IPS-NIHi7 (cell line): ENCODE results near the gene TMEM53.
"Not testable (repeated sequence)": the region's sequence is repeated elsewhere in the genome, so short reads cannot be mapped to it uniquely, and the experiment has no call there.

Source experiments
- DNase-seq: peaks from one replicate; pipeline ENCODE4 v3.0.0; 2012; ENCODE audit warnings: mixed read lengths; ENCODE audit errors: extremely low spot score

Gene TMEM53

DNA sequence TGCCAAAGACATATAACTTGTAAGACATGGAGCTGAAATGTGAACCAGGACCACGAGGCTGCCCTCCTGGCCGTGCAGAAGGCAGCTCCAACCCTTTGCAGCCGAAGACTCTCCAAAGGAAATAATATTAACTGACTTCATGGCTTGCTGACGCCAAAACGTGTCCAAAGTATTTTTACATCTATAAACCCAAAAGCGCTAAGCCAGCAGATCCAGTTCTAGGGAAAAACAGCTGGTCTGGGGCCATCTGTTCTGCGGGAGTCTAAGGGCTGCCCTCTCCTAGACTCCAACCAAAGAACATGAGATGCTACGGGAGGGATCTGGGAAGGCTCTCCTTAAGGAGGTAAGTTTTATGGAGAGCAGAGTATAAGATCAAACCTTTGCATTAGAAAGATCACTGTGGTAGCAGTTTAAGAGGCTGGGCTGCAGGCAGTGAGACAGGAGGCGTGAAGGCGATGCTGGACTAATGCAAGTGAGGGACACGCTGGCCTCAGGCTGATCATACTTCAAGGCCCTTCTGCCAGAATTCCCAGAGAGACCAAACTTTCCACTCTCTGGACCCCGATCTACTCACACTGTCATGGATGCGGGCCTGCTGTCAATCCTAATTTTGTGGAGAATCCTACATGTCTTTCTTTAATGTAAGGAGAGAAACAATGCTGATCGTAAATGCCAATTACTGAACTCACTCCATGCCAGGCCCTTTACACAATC lies 1.2 kb downstream of the TMEM53 start:
- no peak for DNase-seq

DNA sequence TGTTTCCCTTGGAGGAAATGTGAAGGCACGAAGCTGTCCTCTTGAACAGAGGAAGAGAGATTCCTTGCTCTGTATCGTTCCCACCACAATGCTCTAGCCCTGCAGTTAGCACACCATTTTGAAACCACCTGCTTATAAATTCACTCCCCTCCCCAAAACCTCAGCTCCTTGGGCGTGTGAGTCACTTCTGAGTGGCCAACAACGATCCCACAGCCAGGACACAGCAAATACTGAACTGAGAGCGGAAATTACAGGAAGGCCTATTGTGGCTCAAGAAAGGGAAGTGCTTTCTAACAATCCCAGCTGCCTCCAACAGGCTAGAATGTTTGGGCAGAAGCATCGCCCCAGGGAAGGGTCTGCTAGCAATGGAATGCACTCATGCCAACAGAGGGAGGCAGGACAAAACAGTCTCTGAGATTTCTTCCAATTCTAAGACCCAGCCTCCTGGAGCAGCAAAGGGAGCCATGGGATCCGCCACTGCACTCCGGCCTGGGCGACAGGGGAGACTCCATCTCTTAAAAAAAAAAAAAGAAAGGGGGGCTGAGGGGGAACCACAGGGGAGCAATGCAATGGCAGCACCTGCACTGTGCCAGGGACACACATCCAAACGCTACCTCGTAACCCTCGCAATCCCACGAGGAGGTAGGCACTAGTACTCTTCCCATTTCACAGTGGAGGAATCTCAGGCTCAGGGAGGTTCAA lies 1.9 kb downstream of the TMEM53 start:
- no peak for DNase-seq

DNA sequence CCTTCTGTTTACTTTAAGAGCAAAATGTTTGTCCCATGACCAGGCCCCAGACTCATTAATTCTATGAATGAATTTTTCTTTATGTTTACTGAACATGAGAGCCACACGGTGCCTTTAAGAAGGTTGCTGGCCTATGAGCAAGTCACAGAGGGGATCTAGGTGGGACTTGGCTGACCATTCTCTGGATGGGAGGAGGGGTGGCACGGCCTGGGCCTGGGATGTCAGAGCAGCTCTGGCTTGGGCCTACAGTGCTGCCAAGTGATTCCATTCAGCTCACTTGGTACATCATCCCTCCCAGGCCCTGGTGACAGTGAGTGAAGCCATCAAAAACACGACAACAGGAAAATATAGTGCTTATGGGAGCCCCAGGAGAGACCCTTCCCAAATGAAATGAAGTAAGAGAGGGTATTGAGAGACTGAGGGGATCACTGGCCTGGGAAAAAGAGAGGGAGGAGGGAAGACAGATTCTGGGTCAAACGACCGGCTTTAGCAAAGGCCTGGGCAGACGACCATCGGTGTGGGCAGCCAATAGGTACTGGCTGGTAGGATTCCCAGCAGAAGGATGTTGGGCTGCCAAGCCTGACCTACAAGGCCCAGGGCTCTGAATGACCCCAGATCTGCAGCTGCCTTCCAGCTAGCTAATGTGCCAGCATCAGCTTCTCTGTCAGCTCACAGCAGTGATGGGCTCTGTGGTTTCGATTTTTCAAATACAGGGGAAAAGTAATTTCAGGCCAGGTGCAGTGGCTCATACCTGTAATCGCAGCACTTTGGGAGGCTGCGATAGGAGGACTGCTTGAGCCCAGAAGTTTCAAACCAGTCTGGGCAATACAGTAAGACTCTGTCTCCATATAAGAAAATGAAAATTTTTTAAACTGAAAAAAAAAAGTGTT lies 3.3 kb downstream of the TMEM53 start:
- no peak for DNase-seq

DNA sequence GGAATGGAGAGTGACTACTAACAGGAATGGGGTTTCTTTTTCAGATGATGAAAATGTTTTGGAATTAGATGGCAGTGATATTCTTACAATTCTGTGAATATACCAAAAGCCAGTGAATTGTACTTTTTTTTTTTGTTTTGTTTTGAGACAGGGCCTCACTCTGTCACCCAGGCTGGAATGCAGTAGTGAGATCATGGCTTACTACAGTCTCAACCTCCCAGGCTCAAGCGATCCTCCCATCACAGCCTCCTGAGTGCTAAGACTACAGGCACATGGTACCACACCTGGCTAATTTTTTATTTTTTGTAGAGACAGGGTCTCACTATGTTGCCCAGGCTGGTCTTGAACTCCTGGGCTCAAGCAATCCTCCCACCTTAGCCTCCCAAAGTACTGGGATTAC lies 7.6 kb downstream of the TMEM53 start:
- not testable (repeated sequence) for DNase-seq

DNA sequence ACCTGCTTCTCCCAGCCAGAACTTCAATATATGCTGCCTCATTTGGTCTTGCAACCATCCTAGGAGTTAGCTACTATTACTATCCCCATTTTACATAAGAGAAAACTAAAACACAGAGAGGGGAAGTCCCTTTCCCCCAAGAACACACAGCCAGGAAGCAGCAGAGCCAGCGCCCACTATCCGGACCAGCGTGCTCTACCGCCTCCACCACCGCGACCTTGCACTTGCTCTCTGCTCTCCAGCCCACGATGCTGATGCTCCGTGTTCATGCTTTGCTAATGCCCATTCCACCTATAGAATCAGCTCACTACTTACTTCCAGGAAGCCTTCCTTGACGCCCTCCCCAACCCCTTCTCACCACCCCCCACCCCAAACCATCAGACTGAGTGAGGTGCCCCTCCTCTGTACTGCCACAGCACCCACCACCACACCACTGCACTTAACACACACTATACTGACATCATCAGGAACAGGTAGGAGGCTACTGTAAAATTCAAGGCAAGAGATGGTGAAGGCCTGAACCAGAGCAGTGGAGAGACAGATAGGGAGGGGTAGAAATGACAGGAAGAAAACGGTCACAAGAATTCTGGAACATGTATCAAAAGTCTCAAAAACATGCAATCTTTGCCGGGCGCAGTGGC lies 9.4 kb downstream of the TMEM53 start:
- no peak for DNase-seq

DNA sequence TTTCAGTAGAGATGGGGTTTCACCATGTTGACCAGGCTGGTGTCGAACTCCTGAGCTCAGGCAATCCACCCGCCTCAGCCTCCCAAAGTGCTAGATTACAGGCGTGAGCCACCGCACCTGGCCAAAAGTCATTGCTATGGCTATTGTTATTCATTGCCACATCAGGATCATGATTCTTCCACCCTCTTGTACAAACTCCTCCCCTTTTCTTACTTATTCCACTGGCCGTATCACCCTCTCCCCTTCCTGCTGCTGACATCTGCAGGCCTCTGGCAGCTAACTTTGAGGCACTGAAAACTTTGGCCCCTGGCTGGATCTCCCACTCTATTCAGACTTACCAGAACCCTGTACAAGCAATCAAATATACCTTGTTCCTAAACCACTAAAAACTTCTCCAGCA lies 10.9 kb downstream of the TMEM53 start:
- DNase-seq = no peak

DNA sequence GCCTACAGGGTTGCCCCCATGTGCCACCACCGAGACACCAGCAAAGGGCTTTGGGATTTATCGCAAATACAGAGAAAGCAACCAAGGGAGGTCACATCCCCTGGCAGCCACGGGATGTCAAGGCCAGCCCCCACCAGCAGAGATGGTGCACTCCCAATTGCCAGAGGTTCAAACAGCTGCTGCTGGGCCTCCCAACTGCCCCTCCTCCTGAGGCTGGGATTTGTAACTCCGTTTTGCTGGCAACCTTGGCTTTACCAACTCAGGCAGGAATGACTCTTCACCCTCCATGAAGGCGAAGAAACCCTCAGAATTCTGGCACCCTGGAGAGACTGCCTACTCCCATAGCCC lies 11.6 kb downstream of the TMEM53 start:
- no peak for DNase-seq

DNA sequence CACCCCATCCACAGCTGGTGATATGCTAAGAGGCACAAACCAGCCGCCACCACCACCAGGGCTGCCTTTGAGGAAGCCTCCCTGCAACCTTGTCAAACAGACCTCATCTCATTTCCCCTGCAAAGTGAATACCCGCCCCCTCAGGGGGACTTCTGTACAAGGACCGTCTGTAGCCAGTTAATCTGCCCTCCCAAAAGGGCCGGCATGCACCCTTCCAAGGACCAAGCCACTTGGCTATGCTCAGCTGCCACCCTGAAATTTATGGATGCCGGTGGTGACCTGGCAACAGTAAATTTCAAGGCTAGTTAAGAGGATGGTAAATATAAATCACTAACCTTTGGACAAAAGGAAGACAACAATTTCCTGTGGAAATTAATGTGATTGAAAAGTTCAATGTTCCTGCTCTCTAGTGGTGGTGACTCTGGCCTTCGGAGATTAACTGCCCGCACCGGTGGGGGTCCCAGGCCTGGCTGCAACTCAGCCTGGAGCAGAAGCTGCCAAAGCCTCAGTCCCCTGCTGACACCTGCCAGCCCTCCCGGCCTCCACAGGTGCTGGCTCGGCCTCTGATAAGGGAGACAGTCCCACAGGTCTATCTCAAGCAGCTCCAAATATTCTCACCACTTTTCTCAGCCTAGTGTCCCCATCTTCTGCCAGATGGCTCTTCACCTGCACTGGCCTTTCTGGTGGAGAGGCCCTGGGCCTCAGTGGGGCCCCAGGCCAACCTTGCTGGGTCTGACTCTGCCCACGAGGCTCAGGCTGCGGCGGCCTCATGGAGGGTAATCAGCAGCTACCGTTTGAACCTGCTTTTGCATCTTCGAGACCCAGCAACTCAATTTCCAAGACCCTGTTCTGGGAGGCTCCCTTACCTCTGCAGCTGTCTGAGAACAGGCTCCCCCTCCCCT lies 12.2 kb downstream of the TMEM53 start:
- no peak for DNase-seq

DNA sequence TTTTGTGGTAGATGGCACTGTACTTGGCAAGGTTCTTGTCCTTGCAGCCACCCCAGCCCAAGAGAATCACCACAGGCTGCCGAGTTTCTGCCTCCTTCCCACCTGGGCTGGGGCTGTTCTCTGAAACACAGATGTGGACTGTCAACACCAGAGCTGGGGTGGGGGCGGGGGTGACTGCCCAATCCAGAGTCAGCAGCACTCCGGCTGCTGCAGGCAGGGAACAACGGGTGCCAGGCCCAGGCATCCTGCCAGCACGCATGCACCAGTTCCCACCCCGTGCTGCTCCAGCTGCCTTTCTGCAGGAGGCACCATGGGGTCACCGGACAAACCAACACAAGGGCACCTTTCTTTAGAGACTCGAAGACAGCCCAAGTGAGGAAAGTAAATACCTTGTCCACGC lies 14.1 kb downstream of the TMEM53 start:
- DNase-seq = no peak

DNA sequence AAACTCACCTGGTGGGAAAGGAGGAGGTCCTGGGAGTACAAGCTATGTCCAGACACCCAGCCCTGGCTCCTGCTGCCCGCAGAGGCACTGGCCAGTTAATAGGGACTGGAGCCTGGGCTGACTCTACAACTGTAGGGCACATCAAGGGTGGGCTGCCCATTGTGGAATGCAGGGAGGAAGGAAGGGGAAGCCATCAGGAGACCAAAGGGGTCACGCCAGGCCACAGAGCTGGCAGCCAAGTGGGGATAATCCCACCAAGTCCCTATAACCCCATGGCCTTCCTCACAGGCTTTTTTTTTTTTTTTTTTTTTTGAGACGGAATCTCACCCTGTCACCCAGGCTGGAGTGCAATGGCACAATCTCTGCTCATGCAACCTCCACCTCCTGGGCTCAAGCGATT lies 14.7 kb downstream of the TMEM53 start:
- no peak for DNase-seq

DNA sequence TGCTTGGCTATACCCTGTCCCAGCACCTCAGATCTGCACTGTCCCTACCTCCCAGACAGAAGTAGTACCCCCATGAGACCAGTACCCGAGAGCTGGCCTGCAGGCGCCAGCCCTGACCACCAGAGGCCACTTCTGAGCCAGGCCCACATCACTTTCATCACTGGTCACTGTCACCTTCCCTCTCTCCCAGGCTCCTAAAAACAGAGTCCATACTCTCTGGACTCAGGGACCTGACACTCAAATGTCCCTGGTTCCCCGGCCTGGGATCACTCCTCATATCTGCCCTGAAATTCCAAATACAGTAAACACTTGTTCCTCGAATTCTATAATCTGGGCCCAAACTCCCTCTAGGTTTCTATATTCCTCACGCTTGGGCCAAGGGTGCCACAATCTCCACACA lies 18.7 kb downstream of the TMEM53 start:
- DNase-seq = peak; percentile 66

DNA sequence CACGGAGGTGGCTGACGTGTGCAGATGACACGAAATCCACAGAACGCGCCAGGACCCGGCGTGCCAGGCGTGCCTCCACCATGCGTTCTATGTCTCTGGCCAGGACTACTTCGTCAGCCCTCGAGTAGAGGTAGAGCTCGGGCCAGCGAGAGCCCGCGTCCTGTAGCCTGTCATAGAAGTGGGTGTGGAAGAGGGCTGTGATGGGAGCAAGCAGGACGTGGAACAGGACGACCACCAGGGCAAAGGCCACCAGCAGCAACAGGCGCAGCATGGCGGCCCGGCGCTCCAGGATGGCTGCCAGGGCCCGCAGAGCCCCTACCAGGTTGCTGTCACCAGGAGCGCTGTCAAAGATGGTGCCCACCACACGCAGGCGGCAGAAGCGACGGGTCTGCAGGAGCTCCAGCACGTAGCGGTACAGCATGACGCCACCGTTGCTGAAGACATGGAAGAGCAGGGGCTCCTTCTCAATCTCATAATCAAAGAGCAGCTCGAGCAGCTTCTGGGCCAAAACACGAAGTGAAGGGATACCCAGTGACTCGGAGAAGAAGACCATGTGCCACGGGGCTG lies 19.6 kb downstream of the TMEM53 start:
- DNase-seq = no peak

DNA sequence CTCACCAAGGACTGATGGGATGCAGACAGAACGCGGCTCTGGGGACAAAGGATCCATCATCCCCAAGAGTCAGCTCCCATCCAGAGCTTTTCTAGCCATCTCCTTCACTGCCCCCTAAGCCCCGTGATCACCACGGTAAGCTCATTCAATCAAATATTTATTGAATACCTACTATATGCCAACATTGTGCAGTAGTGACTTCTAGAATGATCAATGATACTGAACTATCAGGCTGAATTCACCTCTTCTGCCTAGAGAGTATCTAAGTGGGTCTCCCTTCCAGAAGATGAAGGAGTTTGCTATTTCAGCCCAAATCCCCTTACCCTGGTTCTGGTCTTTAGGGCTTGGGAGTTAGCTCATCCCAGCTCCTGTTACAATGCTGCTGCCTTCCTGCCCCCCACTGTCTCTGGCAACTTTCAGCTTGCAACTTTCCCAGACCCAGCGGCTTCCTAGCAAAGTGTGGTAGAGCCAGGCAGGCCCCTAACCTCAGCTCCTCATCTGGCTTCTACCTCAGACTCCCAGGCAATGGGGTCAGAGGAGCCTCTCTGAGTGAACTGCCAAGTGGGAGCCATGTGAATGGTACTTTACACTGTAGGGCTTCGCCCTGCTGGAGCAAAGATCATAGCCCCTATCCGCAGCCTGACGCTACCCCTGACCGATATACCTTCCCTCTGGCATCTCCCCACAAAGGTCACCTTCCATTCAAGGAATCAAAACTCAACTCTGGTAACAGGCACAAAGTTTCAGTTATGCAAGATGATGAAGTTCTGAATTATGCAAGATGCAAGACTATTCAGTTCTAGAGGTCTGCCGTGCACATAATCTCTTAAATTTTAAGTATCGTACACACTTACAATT lies 20.9 kb downstream of the TMEM53 start:
- no peak for DNase-seq

DNA sequence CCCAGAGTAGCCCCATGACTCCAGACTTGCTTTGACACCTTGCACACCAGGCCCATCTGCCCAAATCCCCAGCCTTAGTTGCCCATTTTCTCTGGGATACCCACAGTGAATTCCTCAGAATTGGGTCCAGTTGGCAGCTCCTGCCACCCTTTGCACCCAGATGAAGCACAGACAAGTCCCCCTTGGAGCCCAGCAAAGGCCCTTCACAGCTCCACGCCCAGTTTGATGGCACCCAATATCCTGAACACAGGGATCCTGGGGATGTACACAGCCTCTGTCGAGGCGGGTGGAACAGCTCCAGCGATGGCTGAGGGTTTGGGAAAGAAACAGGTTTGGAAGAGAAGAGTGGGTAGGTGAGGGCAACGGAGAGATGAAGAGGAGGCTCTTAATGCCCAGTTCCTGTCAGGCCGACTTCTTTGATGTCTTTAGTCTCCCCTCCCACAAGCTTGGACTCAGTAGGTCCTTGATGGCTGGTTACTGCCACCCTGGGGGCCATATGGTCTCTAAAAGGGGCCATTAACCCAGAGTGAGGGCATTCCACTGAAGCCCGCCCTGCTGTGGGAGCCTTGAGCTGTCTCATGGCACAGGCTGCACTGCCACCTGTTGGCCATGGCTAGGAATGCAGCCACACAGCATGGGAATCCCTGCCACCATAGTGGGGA lies 21.7 kb downstream of the TMEM53 start:
- DNase-seq = peak; percentile 92

DNA sequence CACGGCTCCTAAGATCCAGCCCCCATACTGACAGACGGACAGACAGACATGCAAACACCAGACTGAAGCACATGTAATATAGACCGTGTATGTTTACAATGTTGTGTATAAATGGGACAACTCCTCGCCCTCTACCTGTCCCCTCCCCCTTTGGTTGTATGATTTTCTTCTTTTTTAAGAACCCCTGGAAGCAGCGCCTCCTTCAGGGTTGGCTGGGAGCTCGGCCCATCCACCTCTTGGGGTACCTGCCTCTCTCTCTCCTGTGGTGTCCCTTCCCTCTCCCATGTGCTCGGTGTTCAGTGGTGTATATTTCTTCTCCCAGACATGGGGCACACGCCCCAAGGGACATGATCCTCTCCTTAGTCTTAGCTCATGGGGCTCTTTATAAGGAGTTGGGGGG lies 23.2 kb downstream of the TMEM53 start:
- no peak for DNase-seq

DNA sequence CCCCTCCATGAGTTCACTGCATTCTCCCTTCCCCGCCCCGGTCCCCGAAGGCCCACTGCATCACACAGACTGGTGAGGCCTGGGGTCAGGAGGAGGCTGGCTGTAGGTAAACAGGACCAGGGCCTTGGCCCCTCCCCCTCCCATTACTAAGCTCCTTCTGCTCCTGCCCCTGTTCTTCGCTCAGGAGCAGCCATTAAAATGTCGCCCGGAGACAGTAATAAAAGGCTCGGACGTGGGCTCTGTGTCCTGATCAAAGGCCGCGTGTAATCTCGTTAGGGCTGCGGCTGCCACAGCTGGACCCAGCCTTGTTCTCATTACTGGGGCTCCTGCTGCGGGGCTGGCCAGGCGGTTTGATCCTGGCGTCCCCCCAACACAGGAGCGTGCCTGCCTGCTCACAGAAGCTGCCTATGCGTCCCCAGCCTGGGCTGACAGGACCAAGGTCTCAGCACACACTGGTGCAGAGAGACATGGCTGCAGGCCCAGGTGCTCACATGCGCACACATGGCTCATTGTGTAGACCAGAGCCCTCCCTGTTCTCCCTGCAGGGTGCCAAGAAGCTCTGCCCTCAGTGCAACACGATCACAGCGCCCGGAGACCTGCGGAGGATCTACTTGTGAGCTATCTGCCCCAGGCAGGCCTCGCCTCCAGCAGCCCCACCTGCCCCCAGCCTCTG lies 24.0 kb downstream of the TMEM53 start:
- peak; percentile 54 for DNase-seq

DNA sequence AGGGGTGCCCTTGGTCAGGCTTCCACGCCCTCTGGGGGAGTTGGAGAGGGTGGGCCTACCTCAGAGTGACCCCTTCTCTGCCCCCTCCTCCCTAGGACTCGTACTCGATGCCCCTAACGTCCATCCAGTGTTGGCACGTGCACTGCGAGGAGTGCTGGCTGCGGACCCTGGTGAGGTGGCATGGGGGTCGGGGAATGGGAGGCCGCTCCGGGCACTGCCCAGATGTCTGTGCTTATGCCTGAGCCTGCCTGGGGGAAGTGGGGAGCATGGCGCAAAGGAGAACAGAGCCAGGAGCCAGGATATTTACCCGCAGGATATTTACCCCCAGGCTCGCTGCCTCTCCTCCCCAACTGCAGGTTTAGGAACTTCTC lies 24.5 kb downstream of the TMEM53 start:
- DNase-seq = no peak

DNA sequence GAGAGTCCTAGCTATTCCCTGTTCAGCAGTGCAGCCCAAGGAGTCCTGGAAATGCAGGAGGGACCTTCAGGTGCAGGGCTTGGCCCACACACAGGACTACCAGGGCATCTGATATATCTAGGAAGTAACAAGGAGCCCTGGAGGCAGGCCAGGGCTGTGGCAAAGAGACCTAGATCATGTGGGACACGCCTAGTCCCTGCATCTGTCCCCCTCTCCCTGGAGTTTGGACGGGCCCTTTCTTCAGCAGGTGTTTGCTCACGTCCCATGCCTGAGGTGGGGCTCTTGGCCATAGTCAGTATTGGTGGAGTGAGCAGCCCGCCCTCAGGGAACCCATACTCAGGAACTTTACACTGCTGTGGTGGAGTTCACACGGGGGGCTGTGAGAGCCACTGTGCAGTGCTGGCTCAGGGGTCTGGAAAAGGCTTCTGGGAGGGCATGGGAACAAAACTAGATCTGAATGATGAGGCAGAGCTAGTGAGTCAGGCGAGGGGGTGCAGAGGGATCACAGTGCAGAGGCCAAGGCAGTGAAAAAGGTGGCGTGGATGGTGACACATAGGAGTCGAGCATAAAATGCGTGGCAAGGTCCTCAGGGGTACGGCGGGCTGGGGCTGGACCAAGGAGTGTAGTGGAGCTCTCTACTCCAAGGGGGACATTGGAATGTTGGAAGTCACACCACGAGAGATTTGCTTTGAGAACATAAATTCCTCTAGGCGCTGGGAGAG lies 25.6 kb downstream of the TMEM53 start:
- no peak for DNase-seq
